ENCODE data around the gene MKX.

The MKX gene

GRCh38 chr10:27742195-27743011 lies 3.2 kb downstream of the MKX start:
- peak; percentile 76 to 83 (median 78) for DNase-seq
- no peaks in the 10 kb centered on the region for H3K9me3 ChIP-seq (ENCODE audit: control extremely low read depth in 1 of 5, control insufficient read depth in 4 of 5, insufficient read depth in 2 of 5, low read depth in 1 of 5, low read length in 4 of 5)
- CTCF ChIA-PET, result interaction anchor here (0.6 to 2.8 kb wide), 7 partner anchors 14 to 851 kb away, joined by 3 to 13 read pairs (median 3); no protein-coding TSS in a partner anchor
- no peak overlapping the region for H3K27ac ChIP-seq (ENCODE audit: insufficient read depth in 1 of 2, low read depth in 1 of 2, low read length in 2 of 2, poor library complexity in 1 of 2, severe bottlenecking in 2 of 2)
- WGBS (ENCODE audit: insufficient coverage), result under 1% methylated on average over 55 of the region's 75 CpGs
- H3K36me3 ChIP-seq (ENCODE audit: control insufficient read depth in 4 of 4, insufficient read depth in 4 of 4, low read length in 3 of 4), result no peaks in the 10 kb centered on the region
- H3K4me1 ChIP-seq (ENCODE audit: control extremely low read depth in 1 of 4, control insufficient read depth in 4 of 4, insufficient read depth in 4 of 4, low read length in 3 of 4), result peaks cover 0 to 60% (median 53%) of the 10 kb centered on the region in 4 experiments
- H3K27me3 ChIP-seq (replicated peaks in 2 of 5; ENCODE audit: control insufficient read depth in 4 of 5, insufficient read depth in 5 of 5, low read length in 4 of 5), result peaks cover 25 to 87% (median 44%) of the 10 kb centered on the region in 5 experiments
- POLR2A ChIA-PET, result no interaction called here
- H3K4me3 ChIP-seq (ENCODE audit: control insufficient read depth in 1 of 7, extremely low read depth in 1 of 7, insufficient read depth in 4 of 7, low read depth in 2 of 7, low read length in 6 of 7), result peak overlapping the region; percentile 23 to 82 (median 62)

- DNase-seq, result no peak
- peaks cover 0 to 53% (median 50%) of the 10 kb centered on the region in 4 experiments for H3K4me1 ChIP-seq (ENCODE audit: control extremely low read depth in 1 of 4, control insufficient read depth in 4 of 4, insufficient read depth in 4 of 4, low read length in 3 of 4)
- peaks cover 25 to 79% (median 35%) of the 10 kb centered on the region in 5 experiments for H3K27me3 ChIP-seq (replicated peaks in 2 of 5; ENCODE audit: control insufficient read depth in 4 of 5, insufficient read depth in 5 of 5, low read length in 4 of 5)
- no peak overlapping the region for H3K27ac ChIP-seq (ENCODE audit: insufficient read depth in 1 of 2, low read depth in 1 of 2, low read length in 2 of 2, poor library complexity in 1 of 2, severe bottlenecking in 2 of 2)
- ChIA-PET POLR2A (no interaction called here), CTCF (interaction anchor here (0.6 to 2.8 kb wide), 7 partner anchors 13 to 852 kb away, joined by 3 to 13 read pairs (median 3); no protein-coding TSS in a partner anchor)
- peak overlapping the region in 6 of 7 experiments; percentile 19 to 82 (median 64) for H3K4me3 ChIP-seq (ENCODE audit: control insufficient read depth in 1 of 7, extremely low read depth in 1 of 7, insufficient read depth in 4 of 7, low read depth in 2 of 7, low read length in 6 of 7)
- 11% methylated on average over 48 of the region's 55 CpGs for WGBS (ENCODE audit: insufficient coverage)
- no peaks in the 10 kb centered on the region for H3K36me3 ChIP-seq (ENCODE audit: control insufficient read depth in 4 of 4, insufficient read depth in 4 of 4, low read length in 3 of 4)
- no peaks in the 10 kb centered on the region for H3K9me3 ChIP-seq (ENCODE audit: control extremely low read depth in 1 of 5, control insufficient read depth in 4 of 5, insufficient read depth in 2 of 5, low read depth in 1 of 5, low read length in 4 of 5)
These were observed 4.2 kb downstream of the MKX start for GRCh38 chr10:27741173-27742091.

GRCh38 chr10:27736396-27736795 lies 9.2 kb downstream of the MKX start:
- H3K4me3 ChIP-seq (ENCODE audit: control insufficient read depth in 1 of 7, extremely low read depth in 1 of 7, insufficient read depth in 4 of 7, low read depth in 2 of 7, low read length in 6 of 7), result no peak overlapping the region
- H3K27me3 ChIP-seq (replicated peaks in 2 of 5; ENCODE audit: control insufficient read depth in 4 of 5, insufficient read depth in 5 of 5, low read length in 4 of 5), result peaks cover 11 to 41% (median 25%) of the 10 kb centered on the region in 5 experiments
- ChIA-PET CTCF (interaction anchor here (1.2 kb wide), 1 partner anchor 9 kb away, joined by 3 read pairs; no protein-coding TSS in a partner anchor), POLR2A (no interaction called here)
- H3K27ac ChIP-seq (ENCODE audit: insufficient read depth in 1 of 2, low read depth in 1 of 2, low read length in 2 of 2, poor library complexity in 1 of 2, severe bottlenecking in 2 of 2), result no peak overlapping the region
- WGBS (ENCODE audit: insufficient coverage), result no CpG with 5 or more reads among the region's 1 CpG
- H3K9me3 ChIP-seq (ENCODE audit: control extremely low read depth in 1 of 5, control insufficient read depth in 4 of 5, insufficient read depth in 2 of 5, low read depth in 1 of 5, low read length in 4 of 5), result no peaks in the 10 kb centered on the region
- H3K36me3 ChIP-seq (ENCODE audit: control insufficient read depth in 4 of 4, insufficient read depth in 4 of 4, low read length in 3 of 4), result no peaks in the 10 kb centered on the region
- DNase-seq, result no peak
- H3K4me1 ChIP-seq (ENCODE audit: control extremely low read depth in 1 of 4, control insufficient read depth in 4 of 4, insufficient read depth in 4 of 4, low read length in 3 of 4), result peaks cover 0 to 5% (median 2%) of the 10 kb centered on the region in 4 experiments

GRCh38 chr10:27730041-27730440 lies 15.6 kb downstream of the MKX start:
- Histone ChIP-seq H3K4me3 (ENCODE audit: control insufficient read depth in 1 of 7, extremely low read depth in 1 of 7, insufficient read depth in 4 of 7, low read depth in 2 of 7, low read length in 6 of 7) (no peak overlapping the region), H3K9me3 (ENCODE audit: control extremely low read depth in 1 of 5, control insufficient read depth in 4 of 5, insufficient read depth in 2 of 5, low read depth in 1 of 5, low read length in 4 of 5) (no peaks in the 10 kb centered on the region), H3K4me1 (ENCODE audit: control extremely low read depth in 1 of 4, control insufficient read depth in 4 of 4, insufficient read depth in 4 of 4, low read length in 3 of 4) (no peaks in the 10 kb centered on the region), H3K27me3 (replicated peaks in 2 of 5; ENCODE audit: control insufficient read depth in 4 of 5, insufficient read depth in 5 of 5, low read length in 4 of 5) (peaks cover 0 to 4% (median 0%) of the 10 kb centered on the region in 5 experiments), H3K27ac (ENCODE audit: insufficient read depth in 1 of 2, low read depth in 1 of 2, low read length in 2 of 2, poor library complexity in 1 of 2, severe bottlenecking in 2 of 2) (no peak overlapping the region), H3K36me3 (ENCODE audit: control insufficient read depth in 4 of 4, insufficient read depth in 4 of 4, low read length in 3 of 4) (no peaks in the 10 kb centered on the region)
- WGBS (ENCODE audit: insufficient coverage), result no CpG with 5 or more reads among the region's 1 CpG
- DNase-seq, result no peak
- CTCF ChIA-PET, result no interaction called here
- POLR2A ChIA-PET, result no interaction called here

- DNase-seq, result no peak
- ChIA-PET POLR2A (no interaction called here), CTCF (interaction anchor here (0.9 to 1.6 kb wide), 4 partner anchors 8 to 46 kb away, joined by 3 to 4 read pairs (median 3); no protein-coding TSS in a partner anchor)
- Histone ChIP-seq H3K4me3 (ENCODE audit: control insufficient read depth in 1 of 7, extremely low read depth in 1 of 7, insufficient read depth in 4 of 7, low read depth in 2 of 7, low read length in 6 of 7) (no peak overlapping the region), H3K4me1 (ENCODE audit: control extremely low read depth in 1 of 4, control insufficient read depth in 4 of 4, insufficient read depth in 4 of 4, low read length in 3 of 4) (no peaks in the 10 kb centered on the region), H3K9me3 (ENCODE audit: control extremely low read depth in 1 of 5, control insufficient read depth in 4 of 5, insufficient read depth in 2 of 5, low read depth in 1 of 5, low read length in 4 of 5) (no peaks in the 10 kb centered on the region), H3K27me3 (replicated peaks in 2 of 5; ENCODE audit: control insufficient read depth in 4 of 5, insufficient read depth in 5 of 5, low read length in 4 of 5) (no peaks in the 10 kb centered on the region), H3K36me3 (ENCODE audit: control insufficient read depth in 4 of 4, insufficient read depth in 4 of 4, low read length in 3 of 4) (no peaks in the 10 kb centered on the region), H3K27ac (ENCODE audit: insufficient read depth in 1 of 2, low read depth in 1 of 2, low read length in 2 of 2, poor library complexity in 1 of 2, severe bottlenecking in 2 of 2) (no peak overlapping the region)
- 96% methylated on average over 2 of the region's 3 CpGs for WGBS (ENCODE audit: insufficient coverage)
These were observed 17.3 kb downstream of the MKX start for GRCh38 chr10:27728338-27728737.

- no peaks in the 10 kb centered on the region for H3K36me3 ChIP-seq (ENCODE audit: control insufficient read depth in 4 of 4, insufficient read depth in 4 of 4, low read length in 3 of 4)
- no peaks in the 10 kb centered on the region for H3K27me3 ChIP-seq (replicated peaks in 2 of 5; ENCODE audit: control insufficient read depth in 4 of 5, insufficient read depth in 5 of 5, low read length in 4 of 5)
- no peak overlapping the region for H3K4me3 ChIP-seq (ENCODE audit: control insufficient read depth in 1 of 7, extremely low read depth in 1 of 7, insufficient read depth in 4 of 7, low read depth in 2 of 7, low read length in 6 of 7)
- H3K9me3 ChIP-seq (ENCODE audit: control extremely low read depth in 1 of 5, control insufficient read depth in 4 of 5, insufficient read depth in 2 of 5, low read depth in 1 of 5, low read length in 4 of 5), result no peaks in the 10 kb centered on the region
- no peak overlapping the region for H3K27ac ChIP-seq (ENCODE audit: insufficient read depth in 1 of 2, low read depth in 1 of 2, low read length in 2 of 2, poor library complexity in 1 of 2, severe bottlenecking in 2 of 2)
- H3K4me1 ChIP-seq (ENCODE audit: control extremely low read depth in 1 of 4, control insufficient read depth in 4 of 4, insufficient read depth in 4 of 4, low read length in 3 of 4), result no peaks in the 10 kb centered on the region
- ChIA-PET CTCF (interaction anchor here (0.8 to 1.9 kb wide), 2 partner anchors 14 to 22 kb away, joined by 3 to 4 read pairs; no protein-coding TSS in a partner anchor), POLR2A (interaction anchor here (0.6 kb wide), 1 partner anchor 15 kb away, joined by 3 read pairs; no protein-coding TSS in a partner anchor)
- 100% methylated on average over 1 of the region's 1 CpG for WGBS (ENCODE audit: insufficient coverage)
- DNase-seq, result peak in 1 of 3 donors; percentile 49
These were observed 21.3 kb downstream of the MKX start for GRCh38 chr10:27724287-27724686.
